HL-60 (cell line): ENCODE measurements around the gene LIME1.

Experiments used
- DNase-seq, 2 experiments: peaks; one replicate each; pipeline ENCODE4 v3.0.0-alpha.2; 2010 to 2020; ENCODE audit warnings: low read depth in 1 of 2, low spot score in 1 of 2
- H3K27ac ChIP-seq: fragments of 250-450 bp; sonication (Bioruptor Pico); replicated peaks from 2 replicates; pipeline ENCODE4 v1.5.1; 2020; ENCODE audit warnings: mild to moderate bottlenecking, moderate library complexity
- H3K27me3 ChIP-seq: fragments of 250-450 bp; sonication (Bioruptor Pico); 2 replicates; pipeline ENCODE4 v1.5.1; 2021; ENCODE audit warnings: mild to moderate bottlenecking, moderate library complexity; ENCODE audit not compliant: insufficient read depth, poor library complexity, severe bottlenecking
- H3K4me3 ChIP-seq: replicated peaks from 2 replicates; pipeline ENCODE4 v1.5.1; 2011; ENCODE audit warnings: mild to moderate bottlenecking, control low read depth, low read length; ENCODE audit not compliant: insufficient read depth
- GABPA ChIP-seq: IDR thresholded peaks from 2 replicates; pipeline ENCODE4 v1.6.1; 2012; ENCODE audit warnings: low read depth
- POLR2AphosphoS5 ChIP-seq: IDR thresholded peaks from 2 replicates; pipeline ENCODE4 v1.6.1; 2012; ENCODE audit warnings: low read depth
- SPI1 ChIP-seq: IDR thresholded peaks from 2 replicates; pipeline ENCODE4 v1.6.1; 2012; ENCODE audit warnings: low read depth, mild to moderate bottlenecking, borderline replicate concordance
- TF ChIP-seq, protein P1 (sequence below): IDR thresholded peaks from one replicate; pipeline ENCODE4 v1.5.1; 2011; ENCODE audit warnings: low read length, control low read depth, inconsistent platforms; ENCODE audit not compliant: insufficient read depth
- TF ChIP-seq, protein P2 (sequence below): IDR thresholded peaks from 2 replicates; pipeline ENCODE4 v1.6.1; 2012; ENCODE audit warnings: low read depth; ENCODE audit not compliant: insufficient replicate concordance

LIME1 gene

DNA sequence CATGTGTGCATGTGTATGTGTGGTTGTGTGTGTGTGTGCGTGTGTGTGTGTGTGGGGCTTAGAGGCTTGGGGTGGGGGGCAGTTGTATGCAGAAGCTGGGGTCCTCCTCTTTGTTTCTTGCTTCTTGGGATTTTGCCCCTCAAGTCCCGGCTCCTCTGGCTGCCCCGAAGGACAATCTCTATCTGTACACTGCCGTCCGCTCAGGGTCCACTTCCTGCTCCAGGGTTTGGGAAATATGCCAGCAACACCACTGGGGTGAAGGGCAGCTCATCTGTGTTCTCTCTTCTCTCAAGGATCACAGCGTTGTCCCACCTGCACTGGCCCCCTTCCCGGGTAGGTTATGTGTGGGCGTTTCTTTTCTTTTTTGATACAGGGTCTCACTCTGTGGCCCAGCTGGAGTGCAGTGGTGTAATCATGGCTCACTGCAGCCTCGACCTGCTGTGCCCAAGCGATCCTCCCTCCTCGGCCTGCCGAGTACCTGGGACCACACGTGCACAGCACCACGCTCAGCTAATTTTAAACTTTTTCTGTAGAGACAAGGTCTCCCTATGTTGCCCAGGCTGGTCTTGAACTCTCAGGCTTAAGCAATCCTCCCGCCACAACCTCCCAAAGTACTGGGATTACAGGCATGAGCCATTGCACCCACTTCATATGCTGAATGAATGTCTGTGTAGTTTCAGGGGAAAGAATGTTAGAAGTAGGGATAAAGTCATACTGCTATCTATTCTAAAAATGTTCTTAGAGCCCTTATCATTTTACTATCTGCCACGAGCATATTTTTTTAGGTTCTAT, 28.8 kb downstream of the LIME1 start:
- TF ChIP-seq GABPA (no peak), POLR2AphosphoS5 (no peak)
- DNase-seq: no peak
- Histone ChIP-seq H3K4me3 (no peak overlapping the region), H3K27me3 (no peaks in the 10 kb centered on the region), H3K27ac (no peak overlapping the region)

DNA sequence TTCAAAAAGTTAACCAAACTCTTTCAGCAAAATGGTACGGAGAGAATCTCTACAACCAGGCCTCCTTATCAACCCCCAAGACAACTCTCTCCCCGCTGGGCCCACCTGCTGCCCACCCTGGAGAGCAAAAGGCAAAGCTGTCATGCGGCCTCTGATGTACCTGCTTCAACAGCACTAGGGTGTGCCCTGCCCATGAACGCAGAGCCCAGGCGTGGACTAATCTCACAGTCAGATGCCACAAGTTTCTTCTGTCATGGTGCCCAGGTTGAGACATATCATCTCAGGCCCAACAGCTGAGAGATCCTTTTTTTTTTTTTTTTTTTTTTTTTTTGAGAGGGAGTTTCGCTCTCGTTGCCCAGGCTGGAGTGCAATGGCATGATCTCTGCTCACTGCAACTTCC, 29.4 kb downstream of the LIME1 start:
- Histone ChIP-seq H3K27me3 (no peaks in the 10 kb centered on the region), H3K4me3 (no peak overlapping the region), H3K27ac (no peak overlapping the region)
- no peak for DNase-seq
- TF ChIP-seq POLR2AphosphoS5 (no peak), GABPA (no peak), SPI1 (no peak)
- TF ChIP-seq, protein P1, sequence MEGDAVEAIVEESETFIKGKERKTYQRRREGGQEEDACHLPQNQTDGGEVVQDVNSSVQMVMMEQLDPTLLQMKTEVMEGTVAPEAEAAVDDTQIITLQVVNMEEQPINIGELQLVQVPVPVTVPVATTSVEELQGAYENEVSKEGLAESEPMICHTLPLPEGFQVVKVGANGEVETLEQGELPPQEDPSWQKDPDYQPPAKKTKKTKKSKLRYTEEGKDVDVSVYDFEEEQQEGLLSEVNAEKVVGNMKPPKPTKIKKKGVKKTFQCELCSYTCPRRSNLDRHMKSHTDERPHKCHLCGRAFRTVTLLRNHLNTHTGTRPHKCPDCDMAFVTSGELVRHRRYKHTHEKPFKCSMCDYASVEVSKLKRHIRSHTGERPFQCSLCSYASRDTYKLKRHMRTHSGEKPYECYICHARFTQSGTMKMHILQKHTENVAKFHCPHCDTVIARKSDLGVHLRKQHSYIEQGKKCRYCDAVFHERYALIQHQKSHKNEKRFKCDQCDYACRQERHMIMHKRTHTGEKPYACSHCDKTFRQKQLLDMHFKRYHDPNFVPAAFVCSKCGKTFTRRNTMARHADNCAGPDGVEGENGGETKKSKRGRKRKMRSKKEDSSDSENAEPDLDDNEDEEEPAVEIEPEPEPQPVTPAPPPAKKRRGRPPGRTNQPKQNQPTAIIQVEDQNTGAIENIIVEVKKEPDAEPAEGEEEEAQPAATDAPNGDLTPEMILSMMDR: no peak
- TF ChIP-seq, protein P2, sequence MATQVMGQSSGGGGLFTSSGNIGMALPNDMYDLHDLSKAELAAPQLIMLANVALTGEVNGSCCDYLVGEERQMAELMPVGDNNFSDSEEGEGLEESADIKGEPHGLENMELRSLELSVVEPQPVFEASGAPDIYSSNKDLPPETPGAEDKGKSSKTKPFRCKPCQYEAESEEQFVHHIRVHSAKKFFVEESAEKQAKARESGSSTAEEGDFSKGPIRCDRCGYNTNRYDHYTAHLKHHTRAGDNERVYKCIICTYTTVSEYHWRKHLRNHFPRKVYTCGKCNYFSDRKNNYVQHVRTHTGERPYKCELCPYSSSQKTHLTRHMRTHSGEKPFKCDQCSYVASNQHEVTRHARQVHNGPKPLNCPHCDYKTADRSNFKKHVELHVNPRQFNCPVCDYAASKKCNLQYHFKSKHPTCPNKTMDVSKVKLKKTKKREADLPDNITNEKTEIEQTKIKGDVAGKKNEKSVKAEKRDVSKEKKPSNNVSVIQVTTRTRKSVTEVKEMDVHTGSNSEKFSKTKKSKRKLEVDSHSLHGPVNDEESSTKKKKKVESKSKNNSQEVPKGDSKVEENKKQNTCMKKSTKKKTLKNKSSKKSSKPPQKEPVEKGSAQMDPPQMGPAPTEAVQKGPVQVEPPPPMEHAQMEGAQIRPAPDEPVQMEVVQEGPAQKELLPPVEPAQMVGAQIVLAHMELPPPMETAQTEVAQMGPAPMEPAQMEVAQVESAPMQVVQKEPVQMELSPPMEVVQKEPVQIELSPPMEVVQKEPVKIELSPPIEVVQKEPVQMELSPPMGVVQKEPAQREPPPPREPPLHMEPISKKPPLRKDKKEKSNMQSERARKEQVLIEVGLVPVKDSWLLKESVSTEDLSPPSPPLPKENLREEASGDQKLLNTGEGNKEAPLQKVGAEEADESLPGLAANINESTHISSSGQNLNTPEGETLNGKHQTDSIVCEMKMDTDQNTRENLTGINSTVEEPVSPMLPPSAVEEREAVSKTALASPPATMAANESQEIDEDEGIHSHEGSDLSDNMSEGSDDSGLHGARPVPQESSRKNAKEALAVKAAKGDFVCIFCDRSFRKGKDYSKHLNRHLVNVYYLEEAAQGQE: no peak

DNA sequence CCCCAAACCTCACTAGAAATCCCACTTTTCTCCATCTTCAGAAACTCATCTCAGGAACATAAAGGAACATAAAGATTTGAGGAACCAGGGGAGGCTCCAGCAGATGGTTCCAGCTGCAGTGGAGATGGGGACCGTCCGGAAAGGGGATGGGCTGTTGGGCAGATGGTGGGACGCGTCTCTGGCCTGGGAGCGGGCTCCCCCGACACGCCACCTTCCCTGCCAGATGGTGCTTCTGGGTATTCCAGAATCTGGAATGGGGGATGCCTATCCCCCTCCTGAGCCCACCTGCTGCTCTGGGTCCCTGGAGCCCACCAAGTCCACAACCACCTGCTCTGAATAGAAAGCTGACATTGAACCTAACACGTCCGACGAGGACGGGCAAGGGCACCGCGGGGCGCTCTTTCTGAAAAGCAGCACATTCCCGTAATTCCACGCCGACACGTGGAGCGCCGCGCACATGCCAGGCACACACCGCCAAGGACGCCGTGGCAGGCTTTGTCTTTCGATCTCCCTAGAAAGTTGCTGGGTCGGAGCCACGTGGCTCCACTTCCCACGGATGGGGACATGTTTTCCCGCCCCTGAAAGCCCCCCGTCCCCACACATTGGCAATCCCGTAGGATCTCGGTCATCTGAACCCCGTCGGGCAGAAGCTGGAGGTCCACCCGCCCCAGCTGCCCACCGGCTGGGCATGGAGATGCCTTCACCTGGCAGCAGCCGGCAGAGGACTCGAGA, 30.4 kb downstream of the LIME1 start:
- no peak for DNase-seq
- Histone ChIP-seq H3K27ac (no peak overlapping the region), H3K27me3 (no peaks in the 10 kb centered on the region), H3K4me3 (no peak overlapping the region)
- TF ChIP-seq, protein P2: no peak
- no peak for TF ChIP-seq POLR2AphosphoS5
- TF ChIP-seq, protein P1: no peak
- no peak for TF ChIP-seq GABPA
- no peak for TF ChIP-seq SPI1

DNA sequence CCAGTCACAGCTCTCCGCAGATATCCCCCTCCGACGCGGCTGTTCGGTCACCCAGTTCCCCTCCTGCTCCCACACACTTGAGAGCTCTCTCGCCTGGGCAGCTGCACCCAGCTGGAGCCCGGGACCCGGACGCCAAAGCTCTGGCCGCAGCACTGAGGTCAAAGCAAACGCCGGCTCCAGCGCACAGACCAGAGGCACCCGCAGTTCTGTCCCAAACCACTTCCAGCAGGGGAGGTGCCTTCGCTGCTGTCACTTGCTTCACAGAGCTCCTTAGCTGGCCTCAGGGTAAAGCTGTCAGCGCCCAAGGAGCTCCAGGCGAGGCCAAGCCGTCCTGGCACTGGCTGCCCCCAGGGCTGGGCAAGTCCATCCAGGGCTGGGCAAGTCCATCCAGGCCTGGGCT, 31.0 kb downstream of the LIME1 start:
- Histone ChIP-seq H3K27ac (no peak overlapping the region), H3K27me3 (no peaks in the 10 kb centered on the region), H3K4me3 (no peak overlapping the region)
- no peak for DNase-seq
- TF ChIP-seq POLR2AphosphoS5: no peak
- TF ChIP-seq, protein P1: no peak
- TF ChIP-seq, protein P2: no peak
- TF ChIP-seq GABPA: no peak
- no peak for TF ChIP-seq SPI1
